Activated CD4-positive, alpha-beta T cell treated with anti-CD3 and anti-CD28 coated beads for 48 hours (primary cell): ENCODE results near the gene EFNB2.

ENCODE experiments used
- DNase-seq: peaks from one replicate; pipeline ENCODE4 v3.0.0-alpha.2; 2020

Gene EFNB2

GRCh38 chr13:106524108-106524507 is 11.4 kb downstream of the EFNB2 start:
- no peak for DNase-seq

GRCh38 chr13:106523576-106523975 is 11.9 kb downstream of the EFNB2 start:
- no peak for DNase-seq

GRCh38 chr13:106522898-106523525 is 12.4 kb downstream of the EFNB2 start:
- no peak for DNase-seq

GRCh38 chr13:106522112-106522705 is 13.3 kb downstream of the EFNB2 start:
- no peak for DNase-seq

- DNase-seq = no peak
Observed at GRCh38 chr13:106521095-106521799, 14.2 kb downstream of the EFNB2 start.

- DNase-seq = no peak
Observed at GRCh38 chr13:106520251-106521054, 15.0 kb downstream of the EFNB2 start.

- no peak for DNase-seq
Observed at GRCh38 chr13:106518512-106518911, 16.9 kb downstream of the EFNB2 start.

GRCh38 chr13:106517109-106517847 is 18.2 kb downstream of the EFNB2 start:
- no peak for DNase-seq

GRCh38 chr13:106515635-106516254 is 19.7 kb downstream of the EFNB2 start:
- no peak for DNase-seq

- no peak for DNase-seq
Observed at GRCh38 chr13:106514928-106515634, 20.4 kb downstream of the EFNB2 start.

- no peak for DNase-seq
Observed at GRCh38 chr13:106513025-106513983, 22.2 kb downstream of the EFNB2 start.

GRCh38 chr13:106507560-106508274 is 27.7 kb downstream of the EFNB2 start:
- no peak for DNase-seq

- no peak for DNase-seq
Observed at GRCh38 chr13:106506286-106506685, 29.2 kb downstream of the EFNB2 start.

GRCh38 chr13:106505732-106506131 is 29.7 kb downstream of the EFNB2 start:
- no peak for DNase-seq

- no peak for DNase-seq
Observed at GRCh38 chr13:106505295-106505694, 30.2 kb downstream of the EFNB2 start.

GRCh38 chr13:106503730-106504453 is 31.6 kb downstream of the EFNB2 start:
- DNase-seq = no peak

- no peak for DNase-seq
Observed at GRCh38 chr13:106503272-106503671, 32.2 kb downstream of the EFNB2 start.

- no peak for DNase-seq
Observed at GRCh38 chr13:106500445-106500844, 35.0 kb downstream of the EFNB2 start.

GRCh38 chr13:106499896-106500295 is 35.6 kb downstream of the EFNB2 start:
- no peak for DNase-seq
